PC-3 (cell line): ENCODE results near the gene TCF7L1. TPM values are rescaled to one million over a fixed set of nuclear protein-coding genes. Genes with fewer than 3 reads are reported as not detected.

Source experiments
- ATAC-seq: fragments of 200-7000 bp; cut with Tn5 transposase; 2 replicates; pipeline ENCODE4 v1.9.1; 2020; ENCODE audit warnings: mild to moderate bottlenecking, moderate library complexity
- BruUV-seq: library from RNA; stranded (reverse); fragments of 400-500 nt; replicated peaks from 2 replicates; lab custom pipeline; 2021; lab: Mats Ljungman, UMichigan
- CTCF ChIA-PET: fragments of 300-600 bp; sonication (Branson Sonifier 250); formaldehyde crosslinking; loops from one replicate; lab custom pipeline; 2022; ENCODE audit warnings: antibody characterized with exemption; lab: Charles Lee
- POLR2A ChIA-PET: fragments of 300-600 bp; sonication (Branson Sonifier 250); formaldehyde crosslinking; loops from one replicate; lab custom pipeline; 2022; ENCODE audit warnings: antibody characterized with exemption; ENCODE audit not compliant: unreplicated experiment; lab: Charles Lee
- DNase-seq: peaks from one replicate; pipeline ENCODE4 v3.0.0-alpha.2; 2015
- H2AFZ ChIP-seq: fragments of 300-600 bp; sonication (generic); 2 replicates; pipeline ENCODE4 v1.6.0; 2016; ENCODE audit warnings: antibody characterized with exemption, low read length
- H3F3A ChIP-seq: fragments of 300-600 bp; sonication (generic); one replicate; pipeline ENCODE4 v1.6.0; 2017; ENCODE audit warnings: antibody characterized with exemption, low read length, control low read depth, mild to moderate bottlenecking; ENCODE audit not compliant: unreplicated experiment
- H3K27ac ChIP-seq: fragments of 300-600 bp; sonication (generic); 2 replicates; pipeline ENCODE4 v1.5.1; 2016; ENCODE audit warnings: mild to moderate bottlenecking, low read length
- H3K27me3 ChIP-seq: fragments of 300-600 bp; sonication (generic); 2 replicates; pipeline ENCODE4 v1.6.1; 2016; ENCODE audit warnings: low read length, mixed read lengths
- H3K36me3 ChIP-seq: fragments of 300-600 bp; sonication (generic); 2 replicates; pipeline ENCODE4 v1.6.1; 2016; ENCODE audit warnings: low read depth, mixed run types, low read length, mixed read lengths
- H3K4me1 ChIP-seq: fragments of 300-600 bp; sonication (generic); 2 replicates; pipeline ENCODE4 v1.5.1; 2016; ENCODE audit warnings: low read length; ENCODE audit not compliant: insufficient read depth
- H3K4me2 ChIP-seq: fragments of 300-600 bp; sonication (generic); 2 replicates; pipeline ENCODE4 v1.6.0; 2016; ENCODE audit warnings: low read length
- H3K4me3 ChIP-seq: fragments of 300-600 bp; sonication (generic); 2 replicates; pipeline ENCODE4 v1.5.1; 2016; ENCODE audit warnings: mild to moderate bottlenecking, low read length, mixed read lengths
- H3K79me2 ChIP-seq: fragments of 300-600 bp; sonication (generic); 2 replicates; pipeline ENCODE4 v1.6.1; 2017; ENCODE audit warnings: low read length, mixed read lengths
- H3K9ac ChIP-seq: fragments of 300-600 bp; sonication (generic); 2 replicates; pipeline ENCODE4 v1.6.0; 2016; ENCODE audit warnings: mild to moderate bottlenecking, low read length
- H3K9me2 ChIP-seq: fragments of 300-600 bp; sonication (generic); replicated peaks from 2 replicates; pipeline ENCODE4 v1.6.1; 2016; ENCODE audit warnings: mixed run types, low read length, mixed read lengths
- H3K9me3 ChIP-seq: fragments of 300-600 bp; sonication (generic); 2 replicates; pipeline ENCODE4 v1.6.1; 2016; ENCODE audit warnings: low read length, mixed read lengths
- H4K20me1 ChIP-seq: fragments of 300-600 bp; sonication (generic); 2 replicates; pipeline ENCODE4 v1.6.1; 2016; ENCODE audit warnings: low read length, mixed read lengths
- EZH2 ChIP-seq: fragments of 300-600 bp; sonication (generic); IDR thresholded peaks from one replicate; pipeline ENCODE4 v1.6.1; 2017; ENCODE audit warnings: antibody characterized with exemption, mild to moderate bottlenecking, low read length; ENCODE audit not compliant: unreplicated experiment
- EZH2phosphoT487 ChIP-seq: fragments of 300-600 bp; sonication (generic); IDR thresholded peaks from 2 replicates; pipeline ENCODE4 v1.6.1; 2018; ENCODE audit warnings: mild to moderate bottlenecking, antibody characterized with exemption, low read length, borderline replicate concordance
- intact Hi-C: fragments of 100-400 bp; cut with micrococcal nuclease; formaldehyde crosslinking; loops from 2 replicates; pipeline ENCODE4 v1.9.0; 2023
- total RNA-seq: library from RNA; depleted of rRNA; stranded (reverse); fragments of >200 nt; gene quantifications from 2 replicates; pipeline ENCODE4 v1.2.3, GENCODE V29; 2014
- TF ChIP-seq, protein P1 (sequence below): fragments of 300-600 bp; sonication (generic); conservative IDR thresholded peaks from 2 replicates; pipeline ENCODE4 v1.5.1; 2017; ENCODE audit warnings: antibody characterized with exemption, low read depth, mild to moderate bottlenecking, low read length

Gene TCF7L1
- total RNA-seq, 1 experiment from 2014 or later, result 1.8 TPM

DNA sequence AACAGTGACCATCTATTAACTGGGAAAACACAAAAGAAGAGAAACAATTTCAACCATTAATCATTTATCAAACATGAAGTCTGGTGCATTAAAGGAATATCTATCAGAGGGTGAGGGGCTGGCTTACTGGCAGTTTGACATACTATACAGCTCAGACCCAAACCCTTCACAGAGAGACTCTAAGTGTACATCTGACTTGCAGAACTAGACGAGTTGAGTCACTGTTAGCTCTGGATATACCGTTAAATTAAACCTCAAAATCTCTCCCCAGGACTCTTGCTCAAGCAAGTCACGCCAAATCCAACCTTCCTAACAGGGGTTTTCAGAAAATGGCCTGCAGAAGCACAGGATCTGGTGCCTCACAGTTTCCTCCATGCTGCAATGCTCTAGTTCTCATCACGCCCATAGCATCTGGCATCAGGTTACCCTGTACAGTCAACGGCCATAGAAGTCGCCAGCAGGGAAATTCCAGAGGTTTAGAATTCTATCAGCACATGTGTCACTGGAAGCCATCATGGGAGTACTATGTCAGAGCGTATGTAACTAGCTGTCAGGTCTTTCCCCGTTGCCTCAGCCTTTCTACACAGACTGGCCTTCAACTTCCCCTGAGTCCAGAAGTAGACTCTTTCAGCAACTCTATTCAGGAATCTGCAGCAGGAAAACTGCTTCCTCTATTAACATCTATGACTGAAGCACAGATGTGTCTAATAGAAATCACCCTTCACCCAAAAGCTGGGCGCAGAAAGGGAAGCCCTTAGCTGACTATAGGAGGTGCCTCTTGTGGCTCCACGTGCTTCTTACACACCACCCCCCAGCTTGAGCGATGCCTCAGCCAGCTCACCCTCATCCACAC lies 185.3 kb downstream of the TCF7L1 start:
- Histone ChIP-seq H3K4me3 (no peak overlapping the region), H3K27me3 (no peaks in the 10 kb centered on the region), H3K9me3 (no peaks in the 10 kb centered on the region), H3K4me2 (no peak overlapping the region), H3K9me2 (no peaks in the 10 kb centered on the region), H3K27ac (peak overlapping the region; percentile 41), H3K36me3 (peaks cover 39% of the 10 kb centered on the region), H3K79me2 (peaks cover 50% of the 10 kb centered on the region), H2AFZ (no peak overlapping the region), H4K20me1 (no peaks in the 10 kb centered on the region), H3F3A (no peaks in the 10 kb centered on the region), H3K4me1 (peaks cover 8% of the 10 kb centered on the region; the same call in 1 of the 2 replicates), H3K9ac (no peak overlapping the region)
- peak; percentile 79 for ATAC-seq
- CTCF ChIA-PET, result no interaction called here
- BruUV-seq, result TSS peak; percentile 0
- no peak for TF ChIP-seq EZH2phosphoT487
- TF ChIP-seq, protein P1, sequence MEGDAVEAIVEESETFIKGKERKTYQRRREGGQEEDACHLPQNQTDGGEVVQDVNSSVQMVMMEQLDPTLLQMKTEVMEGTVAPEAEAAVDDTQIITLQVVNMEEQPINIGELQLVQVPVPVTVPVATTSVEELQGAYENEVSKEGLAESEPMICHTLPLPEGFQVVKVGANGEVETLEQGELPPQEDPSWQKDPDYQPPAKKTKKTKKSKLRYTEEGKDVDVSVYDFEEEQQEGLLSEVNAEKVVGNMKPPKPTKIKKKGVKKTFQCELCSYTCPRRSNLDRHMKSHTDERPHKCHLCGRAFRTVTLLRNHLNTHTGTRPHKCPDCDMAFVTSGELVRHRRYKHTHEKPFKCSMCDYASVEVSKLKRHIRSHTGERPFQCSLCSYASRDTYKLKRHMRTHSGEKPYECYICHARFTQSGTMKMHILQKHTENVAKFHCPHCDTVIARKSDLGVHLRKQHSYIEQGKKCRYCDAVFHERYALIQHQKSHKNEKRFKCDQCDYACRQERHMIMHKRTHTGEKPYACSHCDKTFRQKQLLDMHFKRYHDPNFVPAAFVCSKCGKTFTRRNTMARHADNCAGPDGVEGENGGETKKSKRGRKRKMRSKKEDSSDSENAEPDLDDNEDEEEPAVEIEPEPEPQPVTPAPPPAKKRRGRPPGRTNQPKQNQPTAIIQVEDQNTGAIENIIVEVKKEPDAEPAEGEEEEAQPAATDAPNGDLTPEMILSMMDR, result no peak
- no peak for TF ChIP-seq EZH2
- peak; percentile 35 for DNase-seq
- intact Hi-C loops, result no loop called here
- POLR2A ChIA-PET, result no interaction called here

DNA sequence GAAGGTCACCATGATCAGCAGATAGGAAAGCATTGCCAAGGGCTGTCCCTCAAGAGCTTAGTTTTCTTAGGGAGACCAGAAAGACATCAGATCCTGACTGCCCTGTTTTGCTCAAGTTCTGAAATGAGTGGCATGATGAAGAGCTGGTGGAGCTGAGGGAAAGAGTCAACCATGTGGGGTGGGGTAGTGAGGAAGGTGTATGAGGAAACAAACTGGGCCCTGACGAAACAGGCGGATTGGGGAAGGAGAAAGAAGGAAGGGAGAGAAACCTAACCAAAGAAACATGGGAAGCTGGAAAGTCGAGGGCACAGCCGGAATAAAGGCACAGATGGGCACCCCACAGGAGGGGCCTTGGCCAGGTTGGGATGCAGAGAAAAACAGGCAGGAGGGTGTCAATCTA lies 186.6 kb downstream of the TCF7L1 start:
- TF ChIP-seq, protein P1, result no peak
- TF ChIP-seq EZH2, result no peak
- TF ChIP-seq EZH2phosphoT487, result no peak
- Histone ChIP-seq H3F3A (no peaks in the 10 kb centered on the region), H3K4me2 (no peak overlapping the region), H3K27ac (no peak overlapping the region), H3K4me1 (peaks cover 12% of the 10 kb centered on the region), H3K27me3 (no peaks in the 10 kb centered on the region), H3K79me2 (peaks cover 63% of the 10 kb centered on the region), H3K4me3 (no peak overlapping the region), H3K9me3 (no peaks in the 10 kb centered on the region), H3K36me3 (peaks cover 50% of the 10 kb centered on the region), H4K20me1 (peaks cover 2% of the 10 kb centered on the region), H3K9me2 (no peaks in the 10 kb centered on the region), H3K9ac (no peak overlapping the region), H2AFZ (no peak overlapping the region)
- CTCF ChIA-PET, result no interaction called here
- POLR2A ChIA-PET, result interaction anchor here (0.6 kb wide), 1 partner anchor 219 kb away, joined by 3 read pairs; no protein-coding TSS in a partner anchor
- intact Hi-C loops, result no loop called here
- DNase-seq (no peak), ATAC-seq (no peak)
- no TSS peak for BruUV-seq
